Gastroesophageal sphincter (tissue), 3 donors: ENCODE measurements around the gene GPR84.

Source experiments
- POLR2A ChIP-seq, 2 donors: fragments of 450-650 bp; IDR thresholded peaks; one replicate each; pipeline ENCODE4 v1.6.1; 2017; ENCODE audit warnings: antibody characterized with exemption in 2 of 2, mild to moderate bottlenecking in 2 of 2, moderate library complexity in 1 of 2
- TF ChIP-seq, protein P1 (sequence below), 4 experiments: fragments of 200-600 bp in 2 of 4; fragments of 450-650 bp in 2 of 4; sonication (generic) in 1 of 4; IDR thresholded peaks; one replicate each; pipeline ENCODE4 v1.5.1; 2017 to 2019; ENCODE audit warnings: antibody characterized with exemption in 4 of 4, mild to moderate bottlenecking in 2 of 4, moderate library complexity in 2 of 4

GRCh38 chr12:54357506-54358190 is 6.6 kb downstream of the GPR84 start:
- TF ChIP-seq POLR2A (IDR thresholded peaks at IDR 0.05), result no peak
- TF ChIP-seq, protein P1, sequence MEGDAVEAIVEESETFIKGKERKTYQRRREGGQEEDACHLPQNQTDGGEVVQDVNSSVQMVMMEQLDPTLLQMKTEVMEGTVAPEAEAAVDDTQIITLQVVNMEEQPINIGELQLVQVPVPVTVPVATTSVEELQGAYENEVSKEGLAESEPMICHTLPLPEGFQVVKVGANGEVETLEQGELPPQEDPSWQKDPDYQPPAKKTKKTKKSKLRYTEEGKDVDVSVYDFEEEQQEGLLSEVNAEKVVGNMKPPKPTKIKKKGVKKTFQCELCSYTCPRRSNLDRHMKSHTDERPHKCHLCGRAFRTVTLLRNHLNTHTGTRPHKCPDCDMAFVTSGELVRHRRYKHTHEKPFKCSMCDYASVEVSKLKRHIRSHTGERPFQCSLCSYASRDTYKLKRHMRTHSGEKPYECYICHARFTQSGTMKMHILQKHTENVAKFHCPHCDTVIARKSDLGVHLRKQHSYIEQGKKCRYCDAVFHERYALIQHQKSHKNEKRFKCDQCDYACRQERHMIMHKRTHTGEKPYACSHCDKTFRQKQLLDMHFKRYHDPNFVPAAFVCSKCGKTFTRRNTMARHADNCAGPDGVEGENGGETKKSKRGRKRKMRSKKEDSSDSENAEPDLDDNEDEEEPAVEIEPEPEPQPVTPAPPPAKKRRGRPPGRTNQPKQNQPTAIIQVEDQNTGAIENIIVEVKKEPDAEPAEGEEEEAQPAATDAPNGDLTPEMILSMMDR (IDR thresholded peaks at IDR 0.05), result no peak
